GM12891 (cell line): ENCODE results near the gene BIK.

ENCODE experiments used
- DNase-seq: peaks from one replicate; pipeline ENCODE4 v3.0.0; 2011; ENCODE audit warnings: low spot score; ENCODE audit not compliant: insufficient read length
- FAIRE-seq: peaks from 2 replicates; lab custom pipeline; 2011; peaks lifted over from hg19 to GRCh38; lab: Jason Lieb, UNC
- PAX5 ChIP-seq: IDR thresholded peaks from 2 replicates; pipeline ENCODE4 v1.6.1; 2011; ENCODE audit warnings: low read length, moderate library complexity, mild to moderate bottlenecking; ENCODE audit not compliant: insufficient read depth, severe bottlenecking
- POLR2A ChIP-seq: IDR thresholded peaks from 2 replicates; pipeline ENCODE4 v1.6.1; 2011; ENCODE audit warnings: low read depth, low read length, control low read depth
- POLR2AphosphoS5 ChIP-seq: IDR thresholded peaks from 2 replicates; pipeline ENCODE4 v1.6.1; 2011; ENCODE audit warnings: low read depth, low read length, control low read depth
- POU2F2 ChIP-seq: IDR thresholded peaks from 2 replicates; pipeline ENCODE4 v1.6.1; 2011; ENCODE audit warnings: low read depth, mild to moderate bottlenecking, control low read depth, low read length, moderate library complexity
- SPI1 ChIP-seq: IDR thresholded peaks from 2 replicates; pipeline ENCODE4 v1.6.1; 2011; ENCODE audit warnings: low read depth, low read length, control low read depth
- TAF1 ChIP-seq: IDR thresholded peaks from 2 replicates; pipeline ENCODE4 v1.6.1; 2011; ENCODE audit warnings: low read depth, low read length, control low read depth

Gene BIK

DNA sequence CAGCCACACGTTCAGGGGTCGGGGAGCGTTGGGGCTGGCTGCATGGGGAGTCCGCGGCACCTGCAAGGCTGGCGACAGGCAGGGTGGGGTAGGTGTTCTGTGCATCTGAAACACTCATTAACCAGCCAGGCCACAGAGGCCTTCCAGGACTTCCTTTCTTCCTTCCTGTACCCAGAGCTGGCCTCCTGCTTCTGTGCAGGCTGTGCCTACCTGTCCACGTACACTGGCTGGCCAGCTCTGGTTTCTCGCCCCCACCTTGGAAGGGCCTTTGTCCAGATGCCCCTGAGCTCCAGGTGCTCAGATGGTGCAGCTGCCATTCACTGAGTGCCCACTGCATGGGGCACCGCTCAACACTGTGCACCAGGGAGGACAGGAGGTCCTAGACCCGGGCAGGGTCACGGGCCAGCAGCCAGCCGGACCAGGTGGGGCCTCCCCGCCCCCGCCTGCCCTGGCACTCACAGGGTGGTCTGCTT, 60.5 kb downstream of the BIK start:
- DNase-seq (no peak), FAIRE-seq (no peak)
- TF ChIP-seq POLR2AphosphoS5 (no peak), SPI1 (no peak), POLR2A (no peak), TAF1 (no peak), POU2F2 (no peak), PAX5 (no peak)

DNA sequence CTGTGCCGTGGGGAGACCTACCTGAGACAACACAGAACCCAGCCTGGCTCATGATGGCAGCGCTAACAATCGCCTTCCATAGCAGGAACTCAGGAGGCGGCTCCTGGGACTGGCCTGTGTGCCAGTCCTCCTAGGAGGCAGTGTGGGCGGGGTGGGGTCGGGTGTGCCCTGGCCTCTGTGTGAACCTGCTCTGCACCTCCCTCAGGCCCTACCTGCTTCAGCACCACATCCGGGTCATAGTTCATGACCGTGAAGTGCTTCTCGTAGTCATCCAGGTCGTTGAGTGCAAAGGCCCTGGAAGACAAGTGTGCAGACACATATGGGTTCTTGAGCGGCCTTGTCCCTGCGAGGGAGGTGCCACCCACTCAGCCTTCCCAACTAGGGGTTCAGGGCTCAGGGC, 61.1 kb downstream of the BIK start:
- DNase-seq = no peak
- TF ChIP-seq SPI1 = no peak
- no peak for TF ChIP-seq PAX5
- TF ChIP-seq POLR2A = no peak
- no peak for TF ChIP-seq POU2F2
- TF ChIP-seq POLR2AphosphoS5 = no peak
- TF ChIP-seq TAF1 = no peak
- no peak for FAIRE-seq

DNA sequence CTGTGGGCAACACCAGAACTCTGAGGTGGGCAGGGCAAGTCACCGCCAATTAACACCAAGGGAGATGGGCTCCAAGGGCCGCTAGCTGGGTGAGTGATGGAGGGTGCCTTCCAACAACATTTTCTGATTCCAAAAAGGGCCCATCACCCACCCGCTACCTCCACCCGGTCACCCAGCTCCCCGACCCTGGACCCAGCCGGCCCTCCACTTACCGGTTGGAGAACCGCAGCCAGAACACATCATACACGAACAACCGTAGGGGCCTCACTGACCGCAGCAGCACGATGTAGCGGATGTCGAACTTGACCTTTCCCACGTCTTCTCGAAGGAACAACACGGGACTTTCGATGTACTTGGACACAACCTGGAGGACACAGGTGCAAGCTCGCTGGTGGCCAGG, 61.6 kb downstream of the BIK start:
- TF ChIP-seq TAF1 (no peak), POLR2AphosphoS5 (no peak), PAX5 (no peak), SPI1 (no peak), POU2F2 (no peak), POLR2A (no peak)
- DNase-seq = no peak

DNA sequence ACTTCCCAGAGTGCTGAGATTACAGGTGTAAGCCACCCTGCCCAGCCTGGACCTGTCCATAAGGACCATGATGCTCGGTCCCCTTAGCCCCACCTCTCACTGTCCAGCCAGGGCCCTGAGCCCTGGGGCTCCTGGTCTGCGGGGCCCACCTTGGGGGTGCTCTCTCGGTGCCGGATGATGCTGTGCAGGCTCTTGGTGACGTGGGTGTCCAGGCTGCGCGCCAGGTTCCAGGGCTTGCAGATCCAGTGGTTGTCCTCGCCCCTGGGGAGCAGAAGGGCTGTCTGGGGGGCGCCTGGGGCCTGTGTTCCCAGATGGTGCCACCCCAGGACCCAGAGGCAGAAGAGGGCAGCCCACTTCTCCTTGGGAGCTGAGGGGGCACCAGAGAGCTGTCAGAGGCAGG, 63.0 kb downstream of the BIK start:
- DNase-seq (no peak), FAIRE-seq (no peak)
- TF ChIP-seq POU2F2 (no peak), SPI1 (no peak), POLR2AphosphoS5 (no peak), PAX5 (no peak)

More for the DNA sequence above, 61.6 kb downstream of the BIK start:
- no peak for FAIRE-seq

DNA sequence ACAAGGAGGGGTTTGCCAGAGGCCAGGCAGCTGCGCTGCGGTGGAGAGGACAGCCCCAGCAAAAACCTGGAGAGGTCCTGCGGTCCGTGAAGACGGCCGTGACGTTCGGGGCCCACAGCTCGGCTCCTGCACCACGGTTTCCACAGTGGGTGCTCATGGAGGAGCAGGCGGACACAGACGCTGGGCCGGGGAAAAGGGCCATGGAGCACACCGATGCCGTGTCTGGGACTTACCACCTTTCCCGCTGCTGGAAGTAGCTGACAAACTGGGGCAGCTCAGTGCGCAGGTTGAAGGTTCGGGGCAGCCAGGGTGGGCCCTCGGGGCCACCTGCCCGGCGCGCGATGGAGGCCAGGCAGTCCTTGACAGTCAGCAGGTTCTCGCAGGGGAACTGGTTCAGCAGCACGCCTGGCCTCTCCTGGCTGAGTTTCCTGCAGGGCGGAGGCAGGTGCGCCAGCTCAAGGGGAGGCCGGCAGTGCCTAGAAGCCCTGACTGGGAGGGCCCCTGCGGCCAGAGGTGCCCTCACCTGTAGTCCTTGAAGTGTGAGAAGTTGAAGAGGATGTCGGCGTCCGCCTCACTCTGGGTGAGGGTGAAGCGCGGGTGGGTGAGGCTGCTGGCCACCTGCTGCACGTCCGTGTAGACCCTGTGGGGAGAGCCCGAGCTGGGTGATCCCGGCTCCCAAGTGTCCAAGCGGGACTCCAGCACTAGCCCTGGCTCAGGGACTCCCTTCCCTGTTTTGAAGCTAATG, 63.6 kb downstream of the BIK start:
- TF ChIP-seq SPI1 (no peak), POLR2AphosphoS5 (no peak), TAF1 (no peak), POU2F2 (no peak), POLR2A (no peak), PAX5 (no peak)
- FAIRE-seq = no peak
- no peak for DNase-seq

DNA sequence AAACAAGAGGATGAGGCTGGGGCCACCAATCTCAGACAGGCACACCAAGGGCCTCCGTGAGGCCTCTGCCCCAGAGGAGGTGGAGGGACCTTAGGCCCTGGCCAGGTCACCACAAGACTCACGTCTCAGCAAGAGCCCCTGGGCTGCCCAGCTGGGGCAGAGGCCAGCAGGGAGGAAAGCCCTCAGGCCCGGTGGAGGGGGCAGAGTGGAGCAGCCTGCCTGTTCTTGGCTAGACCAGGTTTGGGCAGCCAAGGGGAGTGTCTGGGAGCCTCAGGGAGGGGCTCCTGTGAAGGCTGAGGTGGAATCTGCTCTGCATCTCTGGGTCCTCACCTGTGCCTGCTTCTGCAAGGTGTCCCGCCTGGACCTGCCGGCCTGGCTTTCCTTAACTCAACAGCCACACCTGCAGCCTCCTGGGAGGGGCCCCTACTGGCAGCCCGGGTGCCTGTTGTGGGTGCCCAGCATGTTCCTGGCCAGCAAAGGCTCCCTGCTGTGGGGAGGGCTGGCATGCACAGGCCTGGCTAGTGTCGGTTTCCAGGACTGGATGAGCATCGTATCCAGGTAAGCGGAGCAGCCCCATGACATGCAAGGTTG, 64.5 kb downstream of the BIK start:
- TF ChIP-seq PAX5 (no peak), TAF1 (no peak), POU2F2 (no peak), SPI1 (no peak), POLR2A (no peak), POLR2AphosphoS5 (no peak)
- DNase-seq (no peak), FAIRE-seq (no peak)

DNA sequence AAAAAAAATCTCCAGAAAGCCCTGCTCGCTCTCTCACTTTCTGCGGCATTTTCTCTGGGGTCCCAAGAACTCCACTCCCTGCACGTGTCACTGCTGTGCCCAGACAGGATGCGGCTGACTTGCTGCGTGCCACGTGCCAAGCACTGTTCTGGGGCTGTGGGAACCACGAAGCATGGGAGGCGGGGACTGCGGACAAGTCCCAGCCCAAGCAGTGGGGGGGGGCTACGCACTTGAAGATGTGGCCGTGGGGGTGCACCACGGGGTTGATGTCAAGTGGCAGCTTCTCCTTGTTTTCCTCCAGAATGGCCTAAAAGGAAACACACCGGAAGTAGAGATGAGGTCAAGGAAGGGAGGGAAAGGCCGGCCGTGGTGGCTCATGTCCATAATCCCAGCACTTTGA, 65.5 kb downstream of the BIK start:
- FAIRE-seq (no peak), DNase-seq (no peak)
- TF ChIP-seq SPI1 = no peak
- TF ChIP-seq POLR2AphosphoS5 = no peak
- no peak for TF ChIP-seq PAX5
- no peak for TF ChIP-seq TAF1
- no peak for TF ChIP-seq POLR2A

DNA sequence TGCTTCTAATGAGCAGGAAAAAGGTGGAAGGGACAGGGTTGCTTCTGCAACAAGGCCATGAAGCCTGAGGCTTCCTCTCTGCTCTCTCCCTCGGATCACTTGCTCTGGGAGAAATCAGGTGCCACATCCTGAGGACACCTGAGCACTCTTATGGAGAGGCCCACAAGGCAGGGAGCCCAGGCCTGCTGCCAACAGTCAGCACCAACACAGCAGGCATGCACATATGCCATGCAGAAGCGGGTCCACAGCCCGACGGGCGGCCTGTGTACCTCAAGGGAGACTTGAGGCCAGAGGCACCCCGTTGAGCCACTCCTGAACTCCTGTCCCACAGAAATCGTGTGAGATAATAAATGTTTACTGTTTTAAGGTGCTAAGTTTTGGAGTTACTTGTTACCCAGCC, 66.9 kb downstream of the BIK start:
- no peak for DNase-seq
- no peak for TF ChIP-seq POLR2AphosphoS5
- no peak for TF ChIP-seq PAX5
- TF ChIP-seq POLR2A = no peak
- TF ChIP-seq SPI1 = no peak
- TF ChIP-seq POU2F2 = no peak
- no peak for TF ChIP-seq TAF1
- FAIRE-seq = no peak
